GM19043 (cell line): ENCODE results near the gene C1S.
"Not testable (repeated sequence)": the region's sequence is repeated elsewhere in the genome, so short reads cannot be mapped to it uniquely, and the experiment has no call there.

Experiments used
- ATAC-seq: cut with Tn5 transposase; IDR thresholded peaks from one replicate; pipeline ENCODE4 v1.9.1; 2021; ENCODE audit warnings: low read depth; ENCODE audit not compliant: unreplicated experiment

C1S gene

DNA sequence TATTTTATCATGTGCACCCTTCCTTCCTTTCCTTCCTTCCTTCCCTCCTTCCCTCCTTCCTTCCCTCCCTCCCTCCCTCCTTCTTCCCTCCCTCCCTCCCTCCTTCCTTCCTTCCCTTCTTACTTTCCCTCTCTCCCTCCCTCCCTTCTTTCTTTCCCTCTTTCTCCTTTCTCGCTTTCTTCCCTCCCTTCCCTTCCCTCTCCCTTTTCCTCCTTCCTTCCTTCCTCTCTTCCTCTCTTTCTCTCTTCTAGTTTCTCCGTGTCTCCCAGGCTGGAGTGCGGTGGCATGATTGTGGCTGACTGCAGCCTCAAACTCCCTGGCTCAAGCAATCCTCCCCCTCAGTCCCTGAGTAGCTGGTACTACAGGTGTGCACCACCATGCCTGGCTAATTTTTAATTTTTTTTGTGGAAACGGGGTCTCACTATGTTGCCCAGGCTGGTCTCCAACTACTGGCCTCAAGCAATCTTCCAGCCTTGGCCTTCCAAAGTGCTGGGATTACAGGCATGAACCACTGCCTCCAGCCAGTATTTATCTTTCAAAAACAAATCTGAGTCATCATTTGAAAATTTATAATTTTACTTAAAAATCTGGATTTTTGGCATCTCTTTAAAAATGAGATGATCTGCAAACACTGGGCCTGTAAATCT is 40.7 kb downstream of the C1S start:
- no peak for ATAC-seq

DNA sequence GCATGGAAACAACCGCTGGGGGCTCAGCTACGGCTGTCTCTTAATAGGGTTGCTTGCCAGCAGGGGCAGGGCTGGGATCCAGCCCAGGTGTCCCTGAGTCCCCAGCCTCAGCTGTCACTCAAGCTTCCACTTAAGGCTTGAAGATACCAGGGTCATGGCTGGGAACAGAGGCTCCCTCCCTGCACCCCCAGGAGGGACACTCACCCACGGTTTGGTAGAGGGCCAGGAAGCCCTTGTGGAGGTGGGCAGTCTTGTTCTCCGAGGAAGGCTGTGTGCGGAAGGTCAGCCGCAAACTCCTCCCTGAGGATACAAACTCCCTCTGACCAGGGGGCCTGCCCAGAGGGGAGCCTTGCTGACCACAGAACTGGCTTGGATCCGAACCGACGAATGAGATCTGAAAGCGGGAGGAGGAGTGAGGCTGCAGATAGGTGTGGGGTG is 41.2 kb downstream of the C1S start:
- ATAC-seq = no peak

GRCh38 chr12:7102582-7102981 is 42.1 kb downstream of the C1S start:
- ATAC-seq = no peak

DNA sequence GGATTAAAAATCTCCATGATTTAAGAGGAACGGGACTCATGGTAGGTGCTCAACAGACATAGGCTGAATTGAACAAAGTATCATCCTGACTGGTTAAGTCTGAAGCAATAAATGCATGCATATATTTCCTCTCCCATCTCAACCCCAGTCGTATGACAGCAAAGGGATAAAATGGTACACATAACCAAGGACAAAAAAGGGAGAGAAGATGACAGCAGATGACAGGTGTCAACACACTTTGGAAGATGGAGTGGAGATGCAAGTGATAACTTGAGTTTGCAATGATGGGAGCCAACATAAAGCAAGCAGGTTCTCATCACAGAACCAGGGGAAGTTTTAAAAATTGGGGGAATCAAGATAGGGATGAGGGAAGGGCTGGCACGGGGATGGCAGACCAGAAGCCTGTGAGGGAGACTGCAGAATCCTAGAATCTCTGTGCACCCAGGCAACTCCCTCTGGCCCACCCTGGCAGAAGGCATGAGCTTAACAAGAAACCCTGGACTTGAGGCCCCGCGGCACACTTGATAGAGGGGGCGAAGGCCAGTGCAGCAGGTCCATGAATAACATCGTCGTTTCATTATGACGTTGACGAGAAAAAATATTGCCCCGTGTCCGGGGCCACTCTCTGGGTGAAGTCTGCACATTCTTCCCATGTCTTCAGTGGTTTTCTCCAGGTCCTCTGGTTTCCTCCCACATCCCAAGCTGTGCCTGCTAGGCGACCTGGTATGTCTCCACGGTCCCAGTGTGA is 43.5 kb downstream of the C1S start:
- no peak for ATAC-seq

DNA sequence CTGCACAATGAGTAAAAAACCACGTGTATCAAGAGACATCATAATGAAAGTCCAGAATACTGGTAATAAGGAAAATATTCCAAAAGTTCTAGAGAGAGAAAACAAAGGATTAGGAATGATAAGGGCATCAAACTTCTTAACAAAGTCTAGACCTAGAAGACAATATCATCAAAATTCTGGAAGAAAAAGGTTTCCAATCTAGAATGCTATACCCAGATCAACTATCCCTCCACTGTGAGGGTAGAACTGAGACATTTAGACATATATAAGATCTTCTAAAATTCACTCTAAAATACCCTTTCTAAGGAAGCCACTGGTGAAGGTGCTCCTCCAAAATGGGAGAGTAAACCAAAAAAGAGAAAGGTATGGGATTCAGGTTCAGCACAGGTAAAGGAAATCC is 45.6 kb downstream of the C1S start:
- ATAC-seq = no peak

- ATAC-seq = not testable (repeated sequence)
Measured at GRCh38 chr12:7107181-7107580, 46.7 kb downstream of the C1S start.

GRCh38 chr12:7107636-7108002 is 47.1 kb downstream of the C1S start:
- no peak for ATAC-seq

GRCh38 chr12:7108003-7108795 is 47.7 kb downstream of the C1S start:
- ATAC-seq = peak; percentile 94

DNA sequence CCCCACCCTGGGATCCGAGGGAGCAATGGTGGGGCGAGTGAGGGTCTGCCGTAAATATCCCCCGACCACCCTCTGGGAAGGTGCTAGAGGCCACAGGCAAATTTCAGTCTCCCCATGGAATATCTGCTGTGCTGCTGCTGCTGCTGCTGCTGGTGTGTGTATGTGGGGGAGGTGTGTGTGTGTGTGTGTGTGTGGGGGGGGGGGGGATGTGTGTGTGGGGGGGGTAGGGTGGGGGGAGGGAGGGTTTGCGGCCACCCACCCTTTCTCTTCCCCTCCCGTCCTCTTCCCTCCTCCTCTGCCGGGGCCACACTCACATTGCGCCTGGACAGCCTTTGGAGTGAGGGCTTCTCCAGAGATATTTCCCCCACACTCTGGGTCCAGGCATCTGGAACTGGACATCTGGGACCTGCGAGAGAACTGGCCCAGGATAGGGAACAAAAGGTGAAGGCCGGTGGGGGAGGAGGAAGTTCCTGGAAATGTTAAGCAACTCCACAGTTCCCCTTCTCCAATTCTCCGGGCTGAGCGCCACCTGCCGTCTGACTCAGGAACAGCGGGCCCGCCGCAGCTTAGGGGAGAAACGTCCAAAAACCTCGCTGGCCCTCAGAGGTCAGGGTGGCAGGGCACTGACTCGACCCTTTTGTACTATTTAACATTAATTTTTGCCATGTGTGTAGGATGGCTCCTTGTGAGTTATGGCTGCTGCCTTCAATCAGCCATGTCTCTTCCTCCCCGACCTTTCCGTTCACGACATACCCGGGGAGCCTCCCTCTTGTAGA is 48.5 kb downstream of the C1S start, which contains the start of gene C1RL:
C1RL (minus strand) TSS at position 419 of the 776 bp plus-strand sequence; CDS start at position 385, 34 bp downstream.
- no peak for ATAC-seq

DNA sequence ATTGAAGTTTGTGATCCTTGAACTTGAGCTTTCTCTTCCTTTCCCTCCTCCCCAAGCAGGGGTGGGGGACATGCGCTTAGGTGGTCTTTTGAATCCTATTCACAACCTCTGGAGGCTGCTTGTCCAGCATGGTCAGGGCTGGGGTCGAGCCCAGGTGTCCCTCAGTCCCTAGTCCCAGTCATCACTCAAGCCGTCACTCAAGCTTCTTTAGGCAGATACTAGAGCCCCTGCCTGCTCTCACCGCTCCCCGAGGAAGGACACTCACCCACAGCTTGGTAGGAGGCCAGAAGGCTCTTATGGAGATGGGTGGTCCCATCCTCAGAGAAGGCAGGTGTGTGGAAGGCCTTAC is 49.0 kb downstream of the C1S start:
- ATAC-seq = no peak

GRCh38 chr12:7110661-7111060 is 50.1 kb downstream of the C1S start:
- no peak for ATAC-seq

DNA sequence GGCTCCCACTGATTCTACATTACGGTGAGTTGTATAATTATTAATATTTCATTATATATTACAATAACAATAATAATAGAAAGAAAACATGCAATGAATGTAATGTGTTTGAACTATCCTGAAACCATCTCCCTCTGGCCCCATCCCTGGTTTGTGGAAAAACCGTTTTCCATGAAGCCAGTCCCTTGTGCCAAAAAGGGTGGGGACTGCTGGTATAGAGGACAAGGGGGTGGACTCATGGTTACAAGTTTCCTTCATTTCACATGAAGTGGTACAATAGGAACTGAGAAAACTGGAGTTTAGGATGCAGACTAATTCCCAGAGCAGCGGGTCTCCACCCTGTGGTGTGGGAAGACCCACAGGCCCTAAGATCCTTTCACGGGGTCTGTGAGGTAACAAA is 51.5 kb downstream of the C1S start:
- ATAC-seq = no peak

DNA sequence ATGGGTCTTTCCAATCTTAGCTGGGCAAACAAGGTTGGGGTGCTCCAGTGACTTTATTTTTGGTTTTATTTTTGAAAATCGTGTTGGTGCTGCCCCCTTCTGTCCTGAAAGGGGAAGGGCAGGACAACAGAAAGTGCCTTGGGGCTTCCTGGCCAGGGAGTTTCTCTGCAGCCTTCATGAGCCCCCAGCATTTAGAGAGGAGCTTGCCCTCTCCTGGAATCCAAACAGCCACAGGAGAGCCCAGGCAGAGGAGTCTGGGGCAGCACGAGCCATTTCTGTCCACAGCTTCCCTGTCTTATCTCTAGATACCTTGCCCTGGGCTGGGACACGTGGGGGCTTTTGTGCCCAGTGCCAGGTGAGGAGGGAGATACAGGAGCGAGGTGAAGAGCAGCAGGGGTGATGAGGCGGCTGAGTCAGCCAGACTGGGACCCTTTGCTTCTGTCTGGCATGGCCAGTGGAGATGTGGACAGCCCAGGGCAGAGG is 52.9 kb downstream of the C1S start:
- ATAC-seq = no peak

DNA sequence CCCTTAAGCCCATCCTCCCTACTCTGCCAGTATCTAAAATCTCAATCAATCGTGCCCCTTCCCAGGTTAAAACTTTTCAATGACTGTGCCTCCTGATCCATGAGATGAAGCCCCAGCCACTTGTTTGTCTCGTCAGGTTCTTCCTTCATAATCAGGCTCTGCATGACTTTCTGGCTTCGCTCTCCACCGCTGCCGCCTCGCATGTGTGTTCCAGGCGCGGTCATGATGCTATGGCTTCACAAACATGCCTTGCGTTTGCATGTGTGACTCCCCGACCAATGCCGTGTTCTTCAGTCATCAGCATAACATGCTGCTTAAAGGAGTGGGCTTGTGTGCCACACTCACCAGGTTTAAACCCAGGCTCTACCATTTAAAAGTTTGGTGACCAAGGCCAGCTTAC is 53.5 kb downstream of the C1S start:
- no peak for ATAC-seq

- ATAC-seq = no peak
Measured at GRCh38 chr12:7114851-7115250, 54.3 kb downstream of the C1S start.

GRCh38 chr12:7116196-7116595 is 55.7 kb downstream of the C1S start:
- ATAC-seq = no peak

DNA sequence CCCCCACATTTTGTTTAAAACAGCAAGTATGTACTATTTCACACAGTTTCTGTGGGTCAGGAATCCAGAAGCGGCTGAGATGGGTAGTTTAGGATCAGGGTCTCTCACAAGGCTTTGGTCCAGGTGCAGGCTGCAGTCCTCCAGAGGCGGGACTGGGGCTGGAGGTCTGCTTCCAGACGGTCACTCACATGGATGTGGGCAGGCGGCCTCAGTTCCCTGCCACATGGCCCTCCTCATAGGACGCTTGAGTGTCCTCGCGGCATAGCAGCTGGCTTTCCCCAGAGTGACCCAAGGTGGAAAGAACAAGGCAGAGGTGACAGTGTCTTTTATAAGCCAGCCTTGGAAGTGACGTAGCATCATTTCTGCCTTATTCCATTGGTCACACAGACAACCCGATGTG is 56.4 kb downstream of the C1S start:
- no peak for ATAC-seq

DNA sequence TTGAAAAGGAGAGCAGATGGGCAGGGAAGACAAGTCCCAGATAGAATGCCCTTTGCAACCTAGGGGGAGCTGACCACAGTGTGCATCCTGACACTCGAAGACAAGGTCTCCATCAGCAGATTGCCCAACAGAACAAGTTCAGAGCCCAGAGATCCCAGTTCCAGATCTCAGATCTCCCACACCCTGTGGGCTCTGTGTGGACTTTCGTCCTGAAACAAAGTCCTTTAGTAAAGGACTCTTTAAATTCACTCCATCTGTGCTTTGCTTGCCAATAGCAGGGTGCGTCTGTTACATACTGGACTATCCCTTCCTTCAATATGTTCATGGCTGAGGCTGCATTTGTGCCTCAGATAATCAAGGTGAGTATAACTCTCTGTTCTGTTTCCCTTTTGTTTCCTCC is 57.2 kb downstream of the C1S start:
- no peak for ATAC-seq

- ATAC-seq = no peak
Measured at GRCh38 chr12:7118881-7119280, 58.4 kb downstream of the C1S start.

- no peak for ATAC-seq
Measured at GRCh38 chr12:7120166-7120565, 59.6 kb downstream of the C1S start.
